AG04450 (cell line): ENCODE measurements around the gene UBR4. TPM values are rescaled to one million over a fixed set of nuclear protein-coding genes. Genes with fewer than 3 reads are reported as not detected.
"Not testable (repeated sequence)": the region's sequence is repeated elsewhere in the genome, so short reads cannot be mapped to it uniquely, and the experiment has no call there.

Experiments
- CTCF ChIA-PET: fragments of 300-600, 350-600 bp; formaldehyde crosslinking; extraction: SDS; loops from one replicate; lab custom pipeline; 2022; ENCODE audit warnings: antibody characterized with exemption, inconsistent platforms; lab: Charles Lee
- POLR2A ChIA-PET: fragments of 350-600 bp; formaldehyde crosslinking; extraction: SDS; loops from one replicate; lab custom pipeline; 2021; ENCODE audit warnings: antibody characterized with exemption, inconsistent platforms; lab: Yijun Ruan, JAX
- DNase-seq: peaks from one replicate; pipeline ENCODE4 v3.0.0-alpha.2; 2011; ENCODE audit warnings: low read depth, low spot score
- H3K27ac ChIP-seq: one replicate; pipeline ENCODE4 v1.5.1; 2012; ENCODE audit warnings: low read depth, low read length, control low read depth
- H3K27me3 ChIP-seq: one replicate; pipeline ENCODE4 v1.6.0; 2012; ENCODE audit warnings: low read length; ENCODE audit not compliant: control insufficient read depth, insufficient read depth
- H3K4me3 ChIP-seq: 2 replicates; pipeline ENCODE4 v1.5.1; 2011; ENCODE audit warnings: mild to moderate bottlenecking, low read depth, low read length, control low read depth
- H3K9me3 ChIP-seq: 2 replicates; pipeline ENCODE4 v1.5.1; 2012; ENCODE audit warnings: low read length; ENCODE audit not compliant: control insufficient read depth, insufficient read depth
- CTCF ChIP-seq: IDR thresholded peaks from 2 replicates; pipeline ENCODE4 v1.5.1; 2011; ENCODE audit warnings: low read depth, low read length, control low read depth, inconsistent platforms
- polyA plus RNA-seq: library from polyadenylated mRNA; depleted of rRNA; stranded (reverse); fragments of >200 nt; gene quantifications from 2 replicates; pipeline ENCODE4 v1.2.3, GENCODE V29; 2011

The UBR4 gene
- polyA plus RNA-seq, 1 experiment, result 91.9 TPM

- Histone ChIP-seq H3K9me3 (no peaks in the 10 kb centered on the region), H3K4me3 (no peak overlapping the region), H3K27ac (no peak overlapping the region), H3K27me3 (no peaks in the 10 kb centered on the region)
- ChIA-PET POLR2A (no interaction called here), CTCF (interaction anchor here (0.8 kb wide), 1 partner anchor 77 kb away, joined by 3 read pairs; no protein-coding TSS in a partner anchor)
- no peak for DNase-seq
- no peak for TF ChIP-seq CTCF
Observed at GRCh38 chr1:19186001-19186400, 24.1 kb downstream of the UBR4 start.

DNA sequence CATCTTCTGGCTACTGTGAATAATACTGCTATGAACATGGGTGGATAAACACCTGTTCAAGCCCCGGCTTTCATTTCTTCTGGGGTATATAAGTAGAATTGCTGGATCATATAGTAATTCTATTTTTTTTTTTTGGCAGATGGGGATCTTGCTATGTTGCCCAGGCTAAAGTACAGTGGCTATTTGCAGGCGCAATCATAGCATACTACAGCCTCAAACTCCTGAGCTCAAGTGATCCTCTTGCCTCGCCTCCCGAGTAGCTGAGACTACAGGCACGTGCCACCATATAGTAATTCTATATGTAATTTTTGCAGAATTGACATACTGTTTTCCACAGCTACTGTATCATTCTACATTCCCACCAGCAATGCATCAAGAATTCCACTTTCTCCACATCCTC, 27.8 kb downstream of the UBR4 start:
- DNase-seq, result no peak
- no peak for TF ChIP-seq CTCF
- Histone ChIP-seq H3K9me3 (no peaks in the 10 kb centered on the region), H3K27me3 (no peaks in the 10 kb centered on the region), H3K27ac (no peak overlapping the region), H3K4me3 (no peak overlapping the region)
- POLR2A ChIA-PET, result no interaction called here
- CTCF ChIA-PET, result interaction anchor here (0.8 to 1.4 kb wide), 3 partner anchors 9 to 472 kb away, joined by 3 to 4 read pairs (median 3); no protein-coding TSS in a partner anchor

DNA sequence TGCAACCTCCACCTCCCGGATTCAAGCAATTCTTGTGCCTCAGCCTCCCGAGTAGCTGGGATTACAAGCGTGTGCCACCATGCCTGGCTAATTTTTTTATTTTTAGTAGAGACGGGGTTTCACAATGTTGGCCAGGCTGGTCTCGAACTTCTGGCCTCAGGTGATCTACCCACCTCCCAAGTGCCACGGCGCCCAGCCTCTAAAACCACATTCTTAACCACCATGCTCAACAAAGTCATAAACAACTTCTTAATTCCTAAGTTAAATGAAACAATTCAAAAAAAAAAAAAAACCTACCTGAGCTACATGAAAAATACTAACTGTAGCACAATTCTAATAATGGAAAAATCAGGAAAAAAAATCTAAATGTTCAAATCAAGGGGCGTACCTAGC, 29.8 kb downstream of the UBR4 start:
- ChIA-PET POLR2A (interaction anchor here (0.6 kb wide), 2 partner anchors 61 to 815 kb away, joined by 3 to 4 read pairs; no protein-coding TSS in a partner anchor), CTCF (interaction anchor here (0.7 to 3.7 kb wide), 12 partner anchors 10 to 268 kb away, joined by 3 to 32 read pairs (median 4); no protein-coding TSS in a partner anchor)
- not testable (repeated sequence) for H3K4me3 ChIP-seq, H3K27ac ChIP-seq, H3K9me3 ChIP-seq, DNase-seq, H3K27me3 ChIP-seq

DNA sequence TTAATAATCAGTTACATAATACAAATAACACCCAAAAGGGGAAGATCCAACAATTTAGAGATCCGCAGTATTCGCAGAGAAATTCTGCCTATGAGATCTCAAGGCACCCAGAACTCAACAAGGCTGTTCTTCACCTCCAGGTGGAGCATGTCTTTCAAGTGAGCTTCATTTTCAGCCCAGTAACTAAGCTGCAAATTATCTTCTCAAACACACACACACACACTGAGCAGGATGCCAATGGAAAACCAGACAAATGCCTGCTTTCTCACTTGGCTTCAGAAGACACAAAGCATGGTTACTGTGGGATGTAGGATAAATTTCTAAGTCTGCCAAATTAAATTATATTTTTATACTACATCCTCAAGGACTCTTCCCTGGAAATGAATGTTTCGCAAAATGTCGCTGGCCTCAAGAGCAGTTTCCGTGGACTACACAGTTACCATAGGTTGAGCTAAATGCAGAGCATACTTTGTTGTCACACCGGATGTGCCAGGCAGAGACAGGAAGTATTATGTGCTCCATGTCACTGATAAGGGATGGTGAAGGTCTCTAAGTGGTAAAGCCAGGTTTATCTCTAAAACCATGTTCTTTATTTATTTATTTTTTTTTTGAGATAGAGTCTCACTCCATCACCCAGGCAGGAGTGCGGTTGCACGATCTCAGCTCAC, 30.3 kb downstream of the UBR4 start:
- ChIA-PET CTCF (interaction anchor here (0.7 to 3.7 kb wide), 14 partner anchors 10 to 267 kb away, joined by 3 to 32 read pairs (median 4); no protein-coding TSS in a partner anchor), POLR2A (interaction anchor here (0.6 kb wide), 1 partner anchor 815 kb away, joined by 3 read pairs; no protein-coding TSS in a partner anchor)
- no peak for DNase-seq
- TF ChIP-seq CTCF, result peak; percentile 40
- Histone ChIP-seq H3K4me3 (no peak overlapping the region), H3K27ac (no peak overlapping the region), H3K9me3 (no peaks in the 10 kb centered on the region), H3K27me3 (no peaks in the 10 kb centered on the region)

- Histone ChIP-seq H3K27ac (no peak overlapping the region), H3K9me3 (no peaks in the 10 kb centered on the region), H3K4me3 (no peak overlapping the region), H3K27me3 (no peaks in the 10 kb centered on the region)
- DNase-seq, result no peak
- TF ChIP-seq CTCF, result no peak
- CTCF ChIA-PET, result interaction anchor here (1.0 to 3.7 kb wide), 12 partner anchors 9 to 266 kb away, joined by 3 to 32 read pairs (median 4); no protein-coding TSS in a partner anchor
- POLR2A ChIA-PET, result no interaction called here
Observed at GRCh38 chr1:19178734-19179398, 31.2 kb downstream of the UBR4 start.
